ENCODE data around the gene EYS. TPM values are rescaled to one million over a fixed set of nuclear protein-coding genes. Genes with fewer than 3 reads are reported as not detected.

The EYS gene
- total and polyA plus RNA-seq, 2 of the 13 experiments (the other 11 are each of a cell fraction or from before 2014, with no cell fraction given): 0.04 to 0.07 TPM

DNA sequence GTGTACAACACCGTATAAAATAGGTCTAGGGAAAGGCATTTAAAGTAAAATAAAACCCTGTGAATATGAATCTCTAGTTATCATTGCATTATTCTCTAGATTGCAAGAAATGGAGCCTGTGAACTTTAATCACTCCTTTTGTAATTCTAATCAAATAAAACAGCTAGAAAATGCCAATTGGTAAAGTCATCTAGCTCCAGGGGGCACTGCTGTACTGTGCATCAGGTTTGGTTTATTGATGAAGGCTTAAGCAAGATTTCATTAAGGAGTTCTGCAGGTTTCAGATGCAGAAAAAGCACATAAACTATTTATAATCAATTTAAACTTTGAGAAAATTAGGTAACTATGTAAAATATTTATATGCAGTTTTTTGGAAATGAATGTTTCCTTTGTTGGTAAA, 1426.5 kb downstream of the EYS start (continued):
- TF ChIP-seq, protein P1, sequence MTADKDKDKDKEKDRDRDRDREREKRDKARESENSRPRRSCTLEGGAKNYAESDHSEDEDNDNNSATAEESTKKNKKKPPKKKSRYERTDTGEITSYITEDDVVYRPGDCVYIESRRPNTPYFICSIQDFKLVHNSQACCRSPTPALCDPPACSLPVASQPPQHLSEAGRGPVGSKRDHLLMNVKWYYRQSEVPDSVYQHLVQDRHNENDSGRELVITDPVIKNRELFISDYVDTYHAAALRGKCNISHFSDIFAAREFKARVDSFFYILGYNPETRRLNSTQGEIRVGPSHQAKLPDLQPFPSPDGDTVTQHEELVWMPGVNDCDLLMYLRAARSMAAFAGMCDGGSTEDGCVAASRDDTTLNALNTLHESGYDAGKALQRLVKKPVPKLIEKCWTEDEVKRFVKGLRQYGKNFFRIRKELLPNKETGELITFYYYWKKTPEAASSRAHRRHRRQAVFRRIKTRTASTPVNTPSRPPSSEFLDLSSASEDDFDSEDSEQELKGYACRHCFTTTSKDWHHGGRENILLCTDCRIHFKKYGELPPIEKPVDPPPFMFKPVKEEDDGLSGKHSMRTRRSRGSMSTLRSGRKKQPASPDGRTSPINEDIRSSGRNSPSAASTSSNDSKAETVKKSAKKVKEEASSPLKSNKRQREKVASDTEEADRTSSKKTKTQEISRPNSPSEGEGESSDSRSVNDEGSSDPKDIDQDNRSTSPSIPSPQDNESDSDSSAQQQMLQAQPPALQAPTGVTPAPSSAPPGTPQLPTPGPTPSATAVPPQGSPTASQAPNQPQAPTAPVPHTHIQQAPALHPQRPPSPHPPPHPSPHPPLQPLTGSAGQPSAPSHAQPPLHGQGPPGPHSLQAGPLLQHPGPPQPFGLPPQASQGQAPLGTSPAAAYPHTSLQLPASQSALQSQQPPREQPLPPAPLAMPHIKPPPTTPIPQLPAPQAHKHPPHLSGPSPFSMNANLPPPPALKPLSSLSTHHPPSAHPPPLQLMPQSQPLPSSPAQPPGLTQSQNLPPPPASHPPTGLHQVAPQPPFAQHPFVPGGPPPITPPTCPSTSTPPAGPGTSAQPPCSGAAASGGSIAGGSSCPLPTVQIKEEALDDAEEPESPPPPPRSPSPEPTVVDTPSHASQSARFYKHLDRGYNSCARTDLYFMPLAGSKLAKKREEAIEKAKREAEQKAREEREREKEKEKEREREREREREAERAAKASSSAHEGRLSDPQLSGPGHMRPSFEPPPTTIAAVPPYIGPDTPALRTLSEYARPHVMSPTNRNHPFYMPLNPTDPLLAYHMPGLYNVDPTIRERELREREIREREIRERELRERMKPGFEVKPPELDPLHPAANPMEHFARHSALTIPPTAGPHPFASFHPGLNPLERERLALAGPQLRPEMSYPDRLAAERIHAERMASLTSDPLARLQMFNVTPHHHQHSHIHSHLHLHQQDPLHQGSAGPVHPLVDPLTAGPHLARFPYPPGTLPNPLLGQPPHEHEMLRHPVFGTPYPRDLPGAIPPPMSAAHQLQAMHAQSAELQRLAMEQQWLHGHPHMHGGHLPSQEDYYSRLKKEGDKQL (CRISPR knock-in tag; IDR thresholded peaks at IDR 0.05; ENCODE audit: low read depth): no peak
- TF ChIP-seq ZNF782 (CRISPR knock-in tag; IDR thresholded peaks at IDR 0.05; ENCODE audit: borderline replicate concordance): no peak
- TF ChIP-seq RCOR2 (CRISPR knock-in tag; IDR thresholded peaks at IDR 0.05): no peak

DNA sequence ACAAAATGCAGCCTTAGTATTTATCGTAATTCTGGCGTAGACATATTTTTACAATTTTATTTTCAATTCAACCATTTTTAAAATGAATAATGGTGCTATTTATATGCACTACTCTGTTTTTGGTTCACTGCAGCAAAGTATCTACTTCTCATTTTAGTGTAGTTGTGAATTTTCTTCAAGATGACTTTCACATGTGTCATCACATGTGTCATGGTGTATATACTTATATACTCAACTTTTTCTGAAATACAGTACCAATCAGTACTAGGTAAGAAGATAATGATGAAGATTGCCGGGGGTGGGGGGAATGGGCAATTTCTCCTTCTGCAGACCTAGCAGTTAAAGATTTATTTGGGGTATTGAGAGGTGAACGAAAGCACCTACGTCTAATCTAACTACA, 1436.9 kb downstream of the EYS start:
- H3K27me3 ChIP-seq (ENCODE audit: control insufficient read depth in 1 of 2, insufficient read depth in 2 of 2, low read length in 2 of 2): no peaks in the 10 kb centered on the region
- ChIA-PET POLR2A (no interaction called here), CTCF (ENCODE audit: low intra/inter-chr PET ratio, low total read pairs) (no interaction called here)
- FAIRE-seq (no peak), DNase-seq (ENCODE audit: low spot score) (no peak), ATAC-seq (no peak)
- no TSS peak for BruUV-seq (replicated peaks)
- in situ Hi-C loops (cut with HindIII; ENCODE audit: extremely low pct_ligation_motif_present, low pct_unique_long_range_greater_than_20kb) (no loop called here), intact Hi-C loops (cut with micrococcal nuclease; ENCODE audit: unreplicated experiment) (no loop called here)
- H3K9ac ChIP-seq (ENCODE audit: insufficient read depth, low read depth, low read length): no peak overlapping the region
- H3K36me3 ChIP-seq (replicated peaks in 1 of 2; ENCODE audit: control insufficient read depth in 1 of 2, insufficient read depth in 2 of 2, low read length in 2 of 2): no peaks in the 10 kb centered on the region
- WGBS (ENCODE audit: low lambda C conversion rate): 35% methylated on average over 5 of the region's 5 CpGs
- H3K4me3 ChIP-seq (replicated peaks in 1 of 3; ENCODE audit: insufficient read depth in 1 of 3, low read depth in 2 of 3, low read length in 3 of 3): no peak overlapping the region
- no peaks in the 10 kb centered on the region for H3K79me2 ChIP-seq (ENCODE audit: insufficient read depth, low read length)
- no peak overlapping the region for H3K27ac ChIP-seq (ENCODE audit: extremely low read length, insufficient read depth, low read length)
- H3K4me1 ChIP-seq (ENCODE audit: insufficient read depth, low read length): no peaks in the 10 kb centered on the region
- H4K20me1 ChIP-seq (ENCODE audit: insufficient read depth, low read length): no peaks in the 10 kb centered on the region
- no peak overlapping the region for H2AFZ ChIP-seq (ENCODE audit: low read length)
- H3K4me2 ChIP-seq (ENCODE audit: low read depth, low read length): no peak overlapping the region
- H3K9me3 ChIP-seq (ENCODE audit: low read length): no peaks in the 10 kb centered on the region
- TF ChIP-seq ZNF503 (CRISPR knock-in tag; IDR thresholded peaks at IDR 0.05) (no peak), GLMP (CRISPR knock-in tag; IDR thresholded peaks at IDR 0.05; ENCODE audit: borderline replicate concordance) (no peak), GMEB2 (CRISPR knock-in tag; IDR thresholded peaks at IDR 0.05; ENCODE audit: low read depth) (no peak), DNMT3B (CRISPR knock-in tag; conservative IDR thresholded peaks at IDR 0.05) (no peak), KAT8 (CRISPR knock-in tag; IDR thresholded peaks at IDR 0.05) (no peak), AKAP8 (CRISPR knock-in tag; IDR thresholded peaks at IDR 0.05) (no peak), HNRNPH1 (optimal IDR thresholded peaks at IDR 0.05; ENCODE audit: low read depth, low read length) (no peak), ZNF580 (CRISPR knock-in tag; IDR thresholded peaks at IDR 0.05; ENCODE audit: borderline replicate concordance, low read depth) (no peak)
- TF ChIP-seq, protein P2, sequence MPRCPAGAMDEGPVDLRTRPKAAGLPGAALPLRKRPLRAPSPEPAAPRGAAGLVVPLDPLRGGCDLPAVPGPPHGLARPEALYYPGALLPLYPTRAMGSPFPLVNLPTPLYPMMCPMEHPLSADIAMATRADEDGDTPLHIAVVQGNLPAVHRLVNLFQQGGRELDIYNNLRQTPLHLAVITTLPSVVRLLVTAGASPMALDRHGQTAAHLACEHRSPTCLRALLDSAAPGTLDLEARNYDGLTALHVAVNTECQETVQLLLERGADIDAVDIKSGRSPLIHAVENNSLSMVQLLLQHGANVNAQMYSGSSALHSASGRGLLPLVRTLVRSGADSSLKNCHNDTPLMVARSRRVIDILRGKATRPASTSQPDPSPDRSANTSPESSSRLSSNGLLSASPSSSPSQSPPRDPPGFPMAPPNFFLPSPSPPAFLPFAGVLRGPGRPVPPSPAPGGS (CRISPR knock-in tag; IDR thresholded peaks at IDR 0.05): no peak

Measured in HepG2 (cell line).